H1 (cell line): ENCODE data around the gene CDC73. TPM values are rescaled to one million over a fixed set of nuclear protein-coding genes. Genes with fewer than 3 reads are reported as not detected.

Source experiments
- CTCF ChIA-PET: fragments of 300-600 bp; sonication (Branson Sonifier 250); formaldehyde crosslinking; loops from one replicate; lab custom pipeline; 2021; ENCODE audit not compliant: partially characterized antibody; lab: Charles Lee
- POLR2A ChIA-PET: fragments of 300-600 bp; sonication (Branson Sonifier 250); formaldehyde crosslinking; loops from one replicate; lab custom pipeline; 2021; ENCODE audit warnings: inconsistent platforms; ENCODE audit not compliant: partially characterized antibody; lab: Charles Lee
- DNase-seq, 2 experiments: peaks; one replicate each; pipeline versions ENCODE4 v3.0.0 to v3.0.0-alpha.2; 2010 to 2022; ENCODE audit warnings: low spot score in 2 of 2, low read depth in 1 of 2, mixed read lengths in 1 of 2
- FAIRE-seq: peaks from 2 replicates; lab custom pipeline; 2011; peaks lifted over from hg19 to GRCh38; lab: Jason Lieb, UNC
- H2AFZ ChIP-seq: 2 replicates; pipeline ENCODE4 v1.8.1; 2012; ENCODE audit warnings: low read length, inconsistent platforms
- H2AK5ac ChIP-seq: 2 replicates; pipeline ENCODE4 v1.6.1; 2013; ENCODE audit warnings: low read depth, low read length
- H2BK120ac ChIP-seq: replicated peaks from 2 replicates; pipeline ENCODE3; 2013; ENCODE audit warnings: low read depth, low read length, inconsistent platforms
- H2BK12ac ChIP-seq: 2 replicates; pipeline ENCODE4 v1.6.1; 2013; ENCODE audit warnings: low read depth, low read length
- H2BK15ac ChIP-seq: 2 replicates; pipeline ENCODE4 v1.6.1; 2013; ENCODE audit warnings: low read length
- H2BK20ac ChIP-seq: 2 replicates; pipeline ENCODE4 v1.6.1; 2013; ENCODE audit warnings: low read length
- H2BK5ac ChIP-seq: 2 replicates; pipeline ENCODE4 v1.6.1; 2013; ENCODE audit warnings: low read depth, low read length
- H3K14ac ChIP-seq: 2 replicates; pipeline ENCODE4 v1.6.1; 2013; ENCODE audit warnings: inconsistent platforms; ENCODE audit not compliant: insufficient read length
- H3K18ac ChIP-seq: 2 replicates; pipeline ENCODE4 v1.6.1; 2013; ENCODE audit warnings: low read length; ENCODE audit errors: extremely low read depth
- H3K23ac ChIP-seq: 2 replicates; pipeline ENCODE4 v1.6.1; 2013; ENCODE audit warnings: inconsistent platforms; ENCODE audit not compliant: insufficient read length
- H3K23me2 ChIP-seq: 2 replicates; pipeline ENCODE4 v1.6.1; 2013; ENCODE audit warnings: low read depth, low read length
- H3K27ac ChIP-seq: 2 replicates; pipeline ENCODE4 v1.6.1; 2011; ENCODE audit warnings: low read depth, low read length, inconsistent platforms
- H3K27me3 ChIP-seq, 4 experiments: replicated peaks in 1 of 4; 1 replicate in 1 of 4; 2 replicates in 3 of 4; pipeline versions ENCODE4 v1.6.1 to v1.8.1; 2011 to 2013; ENCODE audit warnings: low read length in 3 of 4, mild to moderate bottlenecking in 3 of 4, inconsistent platforms in 2 of 4, mixed read lengths in 2 of 4, moderate library complexity in 1 of 4; ENCODE audit not compliant: control insufficient read depth in 3 of 4, insufficient read depth in 3 of 4; ENCODE audit errors: extremely low read depth in 1 of 4
- H3K36me3 ChIP-seq, 4 experiments: 2 replicates each; pipeline versions ENCODE4 v1.6.1 to v1.8.1; 2011 to 2013; ENCODE audit warnings: mild to moderate bottlenecking in 4 of 4, low read length in 3 of 4, moderate library complexity in 2 of 4, control low read depth in 1 of 4, inconsistent platforms in 1 of 4; ENCODE audit not compliant: insufficient read depth in 4 of 4, control insufficient read depth in 2 of 4
- H3K4ac ChIP-seq: replicated peaks from 2 replicates; pipeline ENCODE3; 2013; ENCODE audit warnings: low read length, low read depth, mixed read lengths, inconsistent platforms; ENCODE audit not compliant: insufficient read length
- H3K4me1 ChIP-seq, 4 experiments: replicated peaks in 1 of 4; 1 replicate in 1 of 4; 2 replicates in 3 of 4; pipeline versions ENCODE4 v1.6.1 to v1.8.1; 2011 to 2013; ENCODE audit warnings: low read length in 3 of 4, inconsistent platforms in 2 of 4, mixed read lengths in 1 of 4; ENCODE audit not compliant: insufficient read depth in 4 of 4, control insufficient read depth in 3 of 4
- H3K4me2 ChIP-seq, 2 experiments: 2 replicates each; pipeline versions ENCODE4 v1.6.1 to v1.8.1; 2011 to 2013; ENCODE audit warnings: low read depth in 2 of 2, low read length in 2 of 2, control low read depth in 1 of 2, inconsistent platforms in 1 of 2, mild to moderate bottlenecking in 1 of 2; ENCODE audit not compliant: insufficient read depth in 1 of 2
- H3K4me3 ChIP-seq, 4 experiments: fragments of 200-600, 300-600 bp in 1 of 4; sonication (generic), shearing (Covaris generic), sonication (Bioruptor Twin) in 1 of 4; 2 replicates each; pipeline versions ENCODE4 v1.5.1 to v1.8.1; 2011 to 2016; ENCODE audit warnings: low read length in 4 of 4, low read depth in 3 of 4, control low read depth in 2 of 4, inconsistent platforms in 2 of 4, mild to moderate bottlenecking in 2 of 4, mixed read lengths in 1 of 4, moderate library complexity in 1 of 4; ENCODE audit not compliant: insufficient read depth in 2 of 4; ENCODE audit errors: extremely low read depth in 1 of 4
- H3K56ac ChIP-seq: replicated peaks from 2 replicates; pipeline ENCODE3; 2013; ENCODE audit warnings: low read depth, mild to moderate bottlenecking, mixed read lengths, low read length, inconsistent platforms; ENCODE audit not compliant: insufficient read length
- H3K79me1 ChIP-seq: 2 replicates; pipeline ENCODE4 v1.6.1; 2013; ENCODE audit warnings: low read depth, low read length, control low read depth
- H3K79me2 ChIP-seq, 2 experiments: 2 replicates each; pipeline versions ENCODE4 v1.6.1 to v1.8.1; 2012 to 2013; ENCODE audit warnings: low read length in 2 of 2, mild to moderate bottlenecking in 2 of 2, inconsistent platforms in 1 of 2; ENCODE audit not compliant: insufficient read depth in 2 of 2, control insufficient read depth in 1 of 2
- H3K9ac ChIP-seq, 4 experiments: replicated peaks in 1 of 4; 1 replicate in 1 of 4; 2 replicates in 3 of 4; pipeline versions ENCODE4 v1.6.1 to v1.8.1; 2011 to 2013; ENCODE audit warnings: low read depth in 3 of 4, low read length in 3 of 4, control low read depth in 2 of 4, mild to moderate bottlenecking in 2 of 4, moderate library complexity in 2 of 4, inconsistent platforms in 1 of 4; ENCODE audit errors: extremely low read depth in 1 of 4
- H3K9me3 ChIP-seq, 2 experiments: 2 replicates each; pipeline versions ENCODE4 v1.6.1 to v1.8.1; 2012 to 2013; ENCODE audit warnings: mild to moderate bottlenecking in 2 of 2, moderate library complexity in 2 of 2, control low read depth in 1 of 2, inconsistent platforms in 1 of 2, low read depth in 1 of 2, low read length in 1 of 2, mixed read lengths in 1 of 2; ENCODE audit not compliant: insufficient read depth in 2 of 2
- H4K20me1 ChIP-seq, 2 experiments: replicated peaks in 1 of 2; 2 replicates each; pipeline versions ENCODE3 to v1.8.1; 2011 to 2013; ENCODE audit warnings: inconsistent platforms in 2 of 2, low read length in 2 of 2, mild to moderate bottlenecking in 1 of 2; ENCODE audit not compliant: insufficient read depth in 2 of 2, control insufficient read depth in 1 of 2
- H4K5ac ChIP-seq: 2 replicates; pipeline ENCODE4 v1.6.1; 2013; ENCODE audit warnings: low read length, low read depth, mixed read lengths, inconsistent platforms; ENCODE audit not compliant: insufficient read length
- H4K8ac ChIP-seq: 2 replicates; pipeline ENCODE4 v1.8.0; 2013; ENCODE audit warnings: mild to moderate bottlenecking, moderate library complexity, low read length, inconsistent platforms; ENCODE audit not compliant: insufficient read depth; ENCODE audit errors: extremely low read depth
- H4K91ac ChIP-seq: replicated peaks from 2 replicates; pipeline ENCODE3; 2013; ENCODE audit warnings: low read length, mixed read lengths, inconsistent platforms; ENCODE audit not compliant: insufficient read length
- ASH2L ChIP-seq: fragments of 200-600, 300-600 bp; sonication (generic); IDR thresholded peaks from one replicate; pipeline ENCODE4 v1.7.1; 2017; ENCODE audit warnings: low read length
- POLR2AphosphoS5 ChIP-seq: IDR thresholded peaks from 2 replicates; pipeline ENCODE4 v1.6.1; 2011; ENCODE audit warnings: low read depth, low read length
- RFX5 ChIP-seq: IDR thresholded peaks from 2 replicates; pipeline ENCODE4 v1.6.1; 2011; ENCODE audit warnings: low read depth, low read length, improper control_type of control experiment, borderline replicate concordance
- SP4 ChIP-seq: IDR thresholded peaks from 2 replicates; pipeline ENCODE4 v1.6.1; 2012; ENCODE audit warnings: low read length, inconsistent platforms
- WGBS, 2 experiments: shearing (Covaris generic) in 1 of 2; methylation state at CpG; one replicate each; pipeline versions ENCODE4 v1.1.6 to v1.1.7; 2013 to 2015; ENCODE audit warnings: low lambda C conversion rate in 2 of 2, mixed read lengths in 2 of 2, inconsistent platforms in 1 of 2, low coverage in 1 of 2, missing lambda C conversion rate in 1 of 2; ENCODE audit not compliant: insufficient replicate concordance in 2 of 2, insufficient coverage in 1 of 2, insufficient read length in 1 of 2; ENCODE audit errors: extremely low coverage in 1 of 2, missing lambda C conversion rate in 1 of 2; 5-methylcytosine and 5-hydroxymethylcytosine counted together
- polyA plus RNA-seq, 7 experiments: library from polyadenylated mRNA; depleted of rRNA in 3 of 7; stranded (reverse) in 5 of 7; unstranded in 2 of 7; fragments of >200 nt in 5 of 7; fragments of 200-250 nt in 2 of 7; gene quantifications; 1 replicate in 5 of 7; 2 replicates in 1 of 7; 4 replicates in 1 of 7; pipeline versions ENCODE4 v1.2.1 to v1.2.3, GENCODE V29; 2011 to 2013; ENCODE audit warnings: missing spikeins in 2 of 7, mixed read lengths in 2 of 7
- total RNA-seq: library from RNA; stranded (reverse); fragmentation: NEBNext Ultra II Directional; extraction: Animal tissue kit (Norgen Biotek cat#: 25700); gene quantifications from 2 replicates; pipeline ENCODE4 v1.2.1, GENCODE V29; 2021

The CDC73 gene
- total and polyA plus RNA-seq, 2 of the 8 experiments (the other 6 are each of a cell fraction or from before 2014, with no cell fraction given) = 9.8 to 64.0 TPM

DNA sequence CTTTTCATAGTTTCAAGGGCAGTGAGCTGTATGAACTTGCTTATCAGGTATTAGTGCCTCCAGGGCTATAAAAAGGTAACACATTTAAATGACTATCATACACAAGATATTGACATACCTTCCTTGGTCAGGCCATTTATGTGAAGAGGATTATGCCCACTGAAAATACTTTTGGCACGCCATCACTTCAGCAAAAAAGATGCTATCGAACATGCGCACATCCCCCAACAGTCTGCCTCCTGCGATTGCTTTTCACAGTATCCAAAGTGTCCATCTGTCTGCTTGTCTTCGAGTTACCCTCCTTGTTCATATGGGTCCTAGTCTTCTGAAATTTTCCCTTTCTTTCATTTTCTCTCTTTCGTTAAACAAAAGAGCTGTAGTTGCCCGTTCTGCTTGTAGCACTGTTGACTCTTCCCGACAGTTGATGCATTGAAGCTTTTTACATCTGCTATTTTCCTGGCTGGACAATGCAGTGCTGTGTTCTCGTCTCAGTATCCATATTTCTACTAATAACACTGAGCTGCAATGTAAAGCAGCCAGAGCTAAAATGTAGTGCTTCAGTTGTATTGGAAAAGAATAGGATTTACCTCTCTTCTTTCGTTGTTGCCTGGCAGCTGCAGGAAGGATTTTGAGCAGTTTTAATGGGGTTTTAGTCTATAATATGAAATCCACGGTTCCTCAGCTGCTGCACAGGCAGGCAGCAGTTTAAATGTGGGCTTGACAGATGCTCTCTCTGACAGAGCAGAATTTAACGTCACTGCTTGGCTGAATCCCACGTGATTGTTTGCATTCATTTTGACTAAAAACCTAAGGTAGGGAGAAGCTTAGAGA lies 64.3 kb downstream of the CDC73 start, which contains the start of gene B3GALT2:
TSS of gene B3GALT2 (minus strand) at position 713 of the 831 bp plus-strand sequence. CDS start 5,051 bp downstream, outside the sequence.
- Histone ChIP-seq H3K9me3 (0 out of 4 replicates have a peak, but pooled peaks cover 0 to 3% of the 10 kb centered on the region in 2 experiments), H3K4me3 (no peak within 1 kb of the TSS), H2AFZ (no peak within 1 kb of the TSS), H3K27me3 (no peaks in the 10 kb centered on the region), H2BK20ac (no peak within 1 kb of the TSS), H3K9ac (no peak within 1 kb of the TSS), H3K23me2 (no peaks in the 10 kb centered on the region), H4K20me1 (peaks cover 2 to 5% of the 10 kb centered on the region in 2 experiments), H3K4me1 (no peaks in the 10 kb centered on the region; a peak in 1 of 7 replicates), H4K91ac (no peak within 1 kb of the TSS), H3K79me1 (no peaks in the 10 kb centered on the region), H3K27ac (no peak within 1 kb of the TSS), H2BK12ac (no peak within 1 kb of the TSS), H4K5ac (no peak within 1 kb of the TSS), H3K56ac (no peak within 1 kb of the TSS), H3K23ac (no peak within 1 kb of the TSS), H3K14ac (no peak within 1 kb of the TSS), H3K36me3 (no peaks in the 10 kb centered on the region; a peak in 2 of 8 replicates), H3K79me2 (peaks cover 0 to 78% of the 10 kb centered on the region in 2 experiments; a peak in 3 of 4 replicates), H3K18ac (no peak within 1 kb of the TSS), H2BK120ac (no peak within 1 kb of the TSS), H2AK5ac (no peak within 1 kb of the TSS), H4K8ac (no peak within 1 kb of the TSS), H2BK5ac (no peak within 1 kb of the TSS), H3K4me2 (no peak within 1 kb of the TSS), H2BK15ac (no peak within 1 kb of the TSS), H3K4ac (no peak within 1 kb of the TSS)
- no peak for FAIRE-seq
- ChIA-PET CTCF (interaction anchor here (0.6 to 1.2 kb wide), 3 partner anchors 24 to 152 kb away, joined by 3 read pairs; no protein-coding TSS in a partner anchor), POLR2A (interaction anchor here (1.1 kb wide), 1 partner anchor 65 kb away, joined by 3 read pairs; the partner anchor contains the start of gene CDC73)
- no peak for DNase-seq
- WGBS, 2 experiments = 76% methylated on average over 13 of the region's 13 CpGs; no CpG with 5 or more reads in 1 of the 2 experiments
- TF ChIP-seq RFX5 (no peak), SP4 (no peak), ASH2L (no peak), POLR2AphosphoS5 (no peak)
